Activated CD4-positive, alpha-beta T cell treated with anti-CD3 and anti-CD28 coated beads, Interleukin-2, amount 50 U/mL, for 48 hours (primary cell): ENCODE data around the gene STARD13.

Experiments used
- DNase-seq, 2 experiments: peaks; one replicate each; pipeline ENCODE4 v3.0.0-alpha.2; 2020

STARD13 gene, protein sequence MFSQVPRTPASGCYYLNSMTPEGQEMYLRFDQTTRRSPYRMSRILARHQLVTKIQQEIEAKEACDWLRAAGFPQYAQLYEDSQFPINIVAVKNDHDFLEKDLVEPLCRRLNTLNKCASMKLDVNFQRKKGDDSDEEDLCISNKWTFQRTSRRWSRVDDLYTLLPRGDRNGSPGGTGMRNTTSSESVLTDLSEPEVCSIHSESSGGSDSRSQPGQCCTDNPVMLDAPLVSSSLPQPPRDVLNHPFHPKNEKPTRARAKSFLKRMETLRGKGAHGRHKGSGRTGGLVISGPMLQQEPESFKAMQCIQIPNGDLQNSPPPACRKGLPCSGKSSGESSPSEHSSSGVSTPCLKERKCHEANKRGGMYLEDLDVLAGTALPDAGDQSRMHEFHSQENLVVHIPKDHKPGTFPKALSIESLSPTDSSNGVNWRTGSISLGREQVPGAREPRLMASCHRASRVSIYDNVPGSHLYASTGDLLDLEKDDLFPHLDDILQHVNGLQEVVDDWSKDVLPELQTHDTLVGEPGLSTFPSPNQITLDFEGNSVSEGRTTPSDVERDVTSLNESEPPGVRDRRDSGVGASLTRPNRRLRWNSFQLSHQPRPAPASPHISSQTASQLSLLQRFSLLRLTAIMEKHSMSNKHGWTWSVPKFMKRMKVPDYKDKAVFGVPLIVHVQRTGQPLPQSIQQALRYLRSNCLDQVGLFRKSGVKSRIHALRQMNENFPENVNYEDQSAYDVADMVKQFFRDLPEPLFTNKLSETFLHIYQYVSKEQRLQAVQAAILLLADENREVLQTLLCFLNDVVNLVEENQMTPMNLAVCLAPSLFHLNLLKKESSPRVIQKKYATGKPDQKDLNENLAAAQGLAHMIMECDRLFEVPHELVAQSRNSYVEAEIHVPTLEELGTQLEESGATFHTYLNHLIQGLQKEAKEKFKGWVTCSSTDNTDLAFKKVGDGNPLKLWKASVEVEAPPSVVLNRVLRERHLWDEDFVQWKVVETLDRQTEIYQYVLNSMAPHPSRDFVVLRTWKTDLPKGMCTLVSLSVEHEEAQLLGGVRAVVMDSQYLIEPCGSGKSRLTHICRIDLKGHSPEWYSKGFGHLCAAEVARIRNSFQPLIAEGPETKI

DNA sequence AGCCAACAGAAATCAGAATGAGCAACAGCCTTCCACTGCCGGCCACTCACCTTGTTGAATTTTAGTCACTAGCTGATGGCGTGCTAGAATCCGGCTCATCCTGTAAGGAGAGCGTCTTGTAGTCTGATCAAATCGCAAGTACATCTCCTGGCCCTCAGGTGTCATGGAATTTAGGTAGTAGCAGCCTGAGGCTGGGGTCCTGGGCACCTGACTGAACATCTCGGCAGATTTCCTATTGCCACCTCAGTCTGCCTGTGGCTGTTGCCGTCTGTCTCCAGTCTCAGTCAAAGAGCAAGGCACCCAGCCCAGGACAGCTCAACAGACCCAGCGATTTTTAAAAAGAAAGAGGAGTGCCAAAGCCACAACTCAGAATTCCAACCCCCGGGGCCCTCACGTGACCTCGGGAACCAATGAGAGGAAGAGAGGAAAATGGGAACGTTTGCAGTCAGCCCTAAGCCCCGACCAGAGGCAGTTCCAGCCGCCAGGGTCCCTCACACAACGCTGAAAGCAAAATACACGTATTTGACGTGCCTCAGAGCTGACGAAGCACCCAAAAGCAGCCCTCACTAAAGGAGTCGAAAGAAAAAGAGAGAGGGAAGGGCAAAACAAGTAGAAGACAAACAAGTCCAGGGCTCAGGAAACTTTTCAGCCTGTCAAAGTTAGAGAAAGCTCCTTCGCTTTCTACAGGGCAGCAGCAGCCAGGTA is at the start of gene STARD13:
TSS of gene STARD13 (minus strand) at position 336 of the 705 bp plus-strand sequence. CDS start at position 219, 117 bp downstream.
- peak; percentile 12 to 30 for DNase-seq

DNA sequence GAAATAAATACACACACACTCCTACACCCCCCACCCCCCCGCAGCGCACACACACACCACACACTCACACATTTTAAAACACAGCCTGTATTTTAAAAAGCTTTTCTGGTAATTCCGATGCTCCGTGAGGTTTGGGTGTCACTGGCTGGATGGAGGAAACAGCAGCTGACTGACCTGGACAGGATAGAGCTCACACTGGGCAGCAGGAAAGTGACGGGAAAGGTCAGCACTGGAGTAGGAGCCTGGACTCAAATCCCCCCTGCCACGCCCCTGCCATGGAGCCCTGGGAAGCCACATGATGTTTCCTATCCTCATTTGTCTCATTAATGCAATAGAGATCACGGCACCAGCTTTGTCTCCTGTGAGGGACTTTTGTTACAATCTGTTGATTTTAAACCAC is 49.3 kb upstream of the STARD13 start:
- no peak for DNase-seq

DNA sequence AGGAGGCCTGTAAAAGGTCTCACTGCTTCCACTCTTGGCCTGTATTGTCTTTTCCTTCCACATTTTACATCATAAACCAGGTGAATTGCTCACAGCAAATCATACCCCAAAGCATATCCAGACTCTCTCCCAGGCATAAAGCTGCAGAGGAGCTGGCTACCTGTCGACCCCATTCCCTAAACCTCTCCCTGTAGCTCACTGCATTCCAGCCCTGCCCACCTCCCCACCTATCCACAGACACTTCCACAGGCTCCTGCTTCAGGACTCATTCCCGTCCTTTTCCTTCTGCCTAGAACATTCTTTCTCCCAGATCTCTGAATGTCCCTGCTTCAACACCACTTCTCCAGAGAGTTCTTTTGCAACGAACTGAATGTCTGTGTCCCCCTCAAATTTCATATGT is 46.4 kb upstream of the STARD13 start:
- no peak for DNase-seq

DNA sequence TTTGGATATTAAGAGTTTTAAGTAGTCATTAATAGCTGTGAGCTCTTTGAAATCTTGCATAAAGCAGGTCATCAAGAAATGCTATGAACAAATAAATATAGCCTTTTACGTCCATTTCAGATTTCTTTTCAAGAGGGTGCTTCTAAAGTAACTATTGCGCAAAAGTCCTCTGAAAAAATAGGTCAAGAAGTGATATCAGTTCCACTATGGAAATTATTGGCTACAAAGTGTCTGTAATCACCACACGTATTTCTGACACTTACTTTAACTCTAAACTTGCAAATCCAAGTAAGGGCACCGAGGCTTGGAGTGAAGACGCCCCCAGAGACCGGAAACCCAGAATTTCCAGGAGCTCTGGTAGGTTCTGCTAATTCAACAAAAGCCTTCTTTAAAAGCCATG is 44.9 kb upstream of the STARD13 start:
- DNase-seq, result no peak

DNA sequence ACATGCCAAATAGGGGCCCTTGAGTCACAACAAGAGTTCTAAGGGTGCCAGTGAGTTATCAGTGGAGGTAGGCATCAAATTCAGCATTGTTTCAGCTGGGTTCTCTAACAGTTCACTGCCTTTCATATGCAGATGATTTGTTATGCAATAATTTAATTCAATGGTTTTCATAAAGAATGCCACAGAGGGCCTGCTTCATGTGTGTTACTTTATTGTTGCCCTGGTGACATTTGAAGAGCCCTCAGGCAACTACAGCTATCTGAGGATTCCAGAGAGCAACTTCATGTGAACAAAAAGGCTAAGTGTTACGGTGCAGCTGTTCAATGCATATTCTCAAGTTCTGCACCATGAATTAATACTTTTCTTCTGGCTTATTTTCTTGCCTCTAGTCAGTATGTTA is 43.1 kb upstream of the STARD13 start:
- DNase-seq, result no peak

DNA sequence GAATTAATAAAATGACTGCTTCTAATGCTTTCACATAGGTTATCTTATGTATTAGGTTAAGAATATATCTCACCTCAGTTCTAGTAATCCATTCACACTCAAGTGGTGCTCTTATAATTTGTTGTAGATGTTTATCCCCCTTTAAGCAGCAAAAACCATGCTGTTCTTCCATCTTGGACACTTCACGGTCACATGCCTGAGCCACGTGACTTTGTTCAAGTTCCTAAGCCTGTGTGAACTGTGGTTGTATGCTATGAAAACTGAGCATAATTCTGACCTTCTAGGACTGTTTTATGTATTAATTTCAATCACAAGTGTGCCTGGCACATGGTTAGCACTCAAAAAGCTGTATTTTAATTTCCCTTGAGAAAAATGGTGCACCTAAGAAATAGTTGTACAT is 41.2 kb upstream of the STARD13 start:
- DNase-seq, result no peak

DNA sequence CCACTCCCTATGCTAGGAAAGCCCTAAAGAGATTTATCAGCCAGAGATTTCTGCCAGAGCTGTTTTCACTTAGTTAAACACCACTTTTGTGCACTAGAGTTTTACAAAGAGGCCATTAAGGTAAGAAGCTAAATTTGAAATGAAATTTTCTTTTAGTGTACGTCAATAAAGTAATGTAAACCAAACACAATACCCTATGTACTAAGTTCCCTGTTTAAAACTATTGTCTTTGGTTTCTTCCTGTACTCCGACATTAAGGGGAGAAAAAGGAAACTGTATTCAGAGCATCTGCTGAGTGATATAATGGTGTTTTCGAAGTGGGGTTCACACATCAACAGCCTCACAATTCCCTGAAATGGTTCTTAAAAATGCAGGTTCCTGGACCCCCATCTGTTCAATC is 40.7 kb upstream of the STARD13 start:
- no peak for DNase-seq

DNA sequence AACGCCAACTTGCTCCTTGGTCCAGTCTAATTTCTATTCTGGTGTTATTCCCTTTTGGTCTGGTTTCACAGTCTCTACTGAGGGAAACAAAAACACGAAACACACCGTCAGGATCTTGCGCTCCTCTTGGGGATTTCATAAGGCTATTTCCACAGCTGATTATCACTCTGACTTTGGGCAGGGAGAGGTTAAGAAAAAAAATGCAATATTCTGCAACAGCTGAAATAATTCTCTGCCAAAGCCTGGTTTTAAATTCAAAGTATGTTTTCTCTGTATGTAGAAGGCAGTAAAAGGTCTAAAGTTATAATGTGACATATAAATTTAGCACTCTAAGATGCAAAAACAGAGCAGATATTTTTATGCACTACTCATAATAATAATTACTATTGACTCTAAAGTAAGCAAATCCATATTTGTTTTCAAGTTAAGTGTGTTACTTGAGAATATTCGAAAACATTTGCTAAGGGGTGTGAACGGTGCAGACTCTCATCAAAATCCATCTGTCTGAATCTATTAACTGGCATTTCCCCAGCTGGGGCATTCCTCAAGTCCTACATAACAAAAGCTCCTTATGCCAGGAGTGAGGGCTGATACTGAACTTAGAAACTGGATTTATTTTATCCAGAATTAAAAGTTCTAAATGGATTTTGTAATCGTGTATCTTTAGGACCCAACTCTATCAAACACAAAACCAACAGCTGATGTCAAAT is 38.4 kb upstream of the STARD13 start:
- no peak for DNase-seq

DNA sequence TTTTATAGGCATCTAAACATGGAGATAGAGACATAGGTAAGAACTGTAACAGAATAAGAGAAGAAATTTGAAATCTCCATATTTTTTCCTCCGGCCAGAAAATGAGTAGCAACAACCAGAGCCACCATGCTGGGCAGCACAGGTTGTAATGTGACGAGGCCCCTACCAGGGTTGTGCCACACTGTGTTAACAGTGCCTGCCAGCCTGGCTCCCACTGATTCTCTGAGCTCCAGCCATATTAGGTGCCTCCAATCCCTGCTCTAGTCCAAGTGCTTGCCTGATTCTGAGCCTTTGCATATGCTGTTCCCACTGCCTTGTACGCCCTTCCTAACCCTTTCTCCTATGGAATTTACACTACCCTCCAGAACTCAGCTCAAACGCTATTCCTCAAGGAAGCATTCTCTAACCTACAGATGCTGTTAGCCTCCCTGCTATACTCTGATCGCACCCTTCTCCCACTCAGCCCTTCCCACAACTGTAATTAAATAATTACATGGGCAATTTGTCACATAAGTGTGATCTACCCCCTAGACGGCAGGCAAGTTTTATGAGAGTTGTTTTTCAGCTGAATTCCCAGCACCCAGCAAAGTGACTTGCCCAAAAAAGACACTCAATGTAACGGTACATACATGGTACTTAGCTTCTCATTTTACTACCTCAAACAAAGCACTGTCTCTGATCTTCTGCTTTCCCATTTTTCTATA is 37.6 kb upstream of the STARD13 start:
- no peak for DNase-seq

DNA sequence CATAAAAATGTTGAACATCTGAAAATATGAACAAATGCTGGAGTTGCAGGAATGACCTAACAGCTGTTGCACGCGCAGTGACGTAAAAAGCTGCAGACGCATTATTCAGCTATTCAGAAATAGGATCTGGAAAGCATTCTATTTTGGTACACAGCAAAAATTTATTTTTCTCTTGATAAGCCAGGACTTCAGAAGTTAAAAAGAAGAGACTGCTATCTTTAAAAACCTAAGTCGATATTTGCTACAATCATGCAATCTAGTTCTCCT is 36.9 kb upstream of the STARD13 start:
- no peak for DNase-seq

DNA sequence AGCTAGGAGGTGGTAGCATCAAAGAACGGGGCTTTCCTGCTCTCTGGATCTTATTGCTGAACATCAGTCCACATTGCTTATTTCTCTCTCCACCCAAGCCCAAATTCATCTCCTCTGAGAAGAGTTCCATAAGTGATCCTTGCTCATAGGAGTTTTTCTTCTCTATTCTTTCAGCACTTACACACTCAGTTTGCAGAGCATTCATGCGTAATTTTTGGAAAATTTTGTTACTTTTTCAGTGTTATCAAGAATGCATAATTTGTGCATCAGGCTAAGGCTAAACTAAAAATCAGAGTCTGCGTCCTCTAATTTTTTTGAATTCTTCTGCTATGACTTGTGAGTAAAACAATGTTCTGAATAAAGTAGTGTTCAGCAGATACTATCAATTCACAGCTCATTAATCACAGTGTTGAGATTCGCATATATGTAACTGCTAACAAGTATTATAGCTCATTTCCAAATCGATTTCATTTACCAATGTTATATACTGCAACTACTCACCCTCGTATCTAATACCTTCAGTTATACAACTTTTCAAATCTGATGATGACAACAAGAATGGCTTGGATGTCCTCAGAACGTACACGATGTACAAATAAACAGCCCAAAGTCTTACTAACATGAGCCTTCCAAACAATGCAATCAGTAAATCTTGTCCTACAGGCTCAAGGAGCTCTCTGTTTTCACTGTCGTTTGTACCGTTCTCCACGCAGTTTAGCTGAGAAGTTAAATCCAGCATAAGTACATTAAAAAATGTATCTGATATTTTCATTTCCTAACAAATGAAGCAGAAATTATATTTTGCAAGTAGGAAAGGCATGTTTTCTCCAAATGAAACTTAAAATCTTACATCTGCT is 36.4 kb upstream of the STARD13 start:
- no peak for DNase-seq

DNA sequence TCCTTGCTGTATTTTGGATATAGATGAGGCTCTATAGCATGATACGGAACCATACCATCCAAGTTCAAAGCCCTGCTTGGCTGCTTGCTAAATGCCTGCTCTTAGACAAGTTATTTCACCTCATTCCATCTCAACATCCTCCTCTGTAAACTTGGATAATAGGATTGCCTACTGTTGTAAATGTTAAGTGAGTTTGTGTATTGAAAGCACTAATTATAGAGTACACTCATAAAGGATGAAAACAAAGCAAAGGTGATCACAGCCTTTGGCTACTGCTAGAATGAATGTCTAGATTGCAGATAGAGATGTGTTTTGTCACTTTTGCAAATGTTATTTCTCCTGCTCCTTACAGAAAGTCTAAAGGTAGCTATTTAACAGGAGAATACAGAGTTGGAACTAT is 34.3 kb upstream of the STARD13 start:
- DNase-seq, result no peak

DNA sequence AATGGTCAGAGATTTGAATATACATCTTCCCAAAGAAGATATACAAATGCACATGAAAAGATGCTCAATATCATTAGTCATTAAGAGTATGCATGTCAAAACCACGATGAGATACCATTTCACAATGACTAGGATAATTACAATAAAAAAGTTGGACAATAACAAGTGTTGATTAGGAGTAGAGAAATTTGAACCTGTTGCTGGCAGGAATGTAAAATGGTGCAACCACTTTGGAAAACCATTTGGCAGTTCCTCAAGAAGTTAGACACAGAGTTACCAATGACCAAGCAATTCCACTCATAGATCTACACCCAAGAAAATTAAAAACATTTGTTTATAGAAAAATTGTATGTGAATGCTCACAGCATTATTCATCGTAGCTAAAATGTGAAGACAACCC is 33.2 kb upstream of the STARD13 start:
- DNase-seq, result no peak

DNA sequence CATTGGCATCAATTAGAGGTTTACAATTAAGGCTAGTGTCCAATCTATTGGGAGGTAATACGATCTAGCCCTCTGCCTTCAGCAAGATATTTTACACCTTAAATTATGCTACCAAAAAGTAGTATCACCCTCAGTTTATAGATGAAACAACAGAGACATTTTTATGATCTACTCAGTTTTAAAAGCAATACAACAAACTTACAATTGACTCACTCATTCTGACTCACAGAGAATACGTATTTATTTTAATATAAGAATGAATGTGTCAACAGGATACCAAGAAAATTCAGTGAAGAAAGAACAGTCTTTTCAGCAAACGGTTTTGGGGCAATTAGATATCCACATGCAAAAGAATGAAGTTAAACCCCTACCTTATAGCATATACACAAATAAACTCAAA is 32.5 kb upstream of the STARD13 start:
- DNase-seq, result no peak

DNA sequence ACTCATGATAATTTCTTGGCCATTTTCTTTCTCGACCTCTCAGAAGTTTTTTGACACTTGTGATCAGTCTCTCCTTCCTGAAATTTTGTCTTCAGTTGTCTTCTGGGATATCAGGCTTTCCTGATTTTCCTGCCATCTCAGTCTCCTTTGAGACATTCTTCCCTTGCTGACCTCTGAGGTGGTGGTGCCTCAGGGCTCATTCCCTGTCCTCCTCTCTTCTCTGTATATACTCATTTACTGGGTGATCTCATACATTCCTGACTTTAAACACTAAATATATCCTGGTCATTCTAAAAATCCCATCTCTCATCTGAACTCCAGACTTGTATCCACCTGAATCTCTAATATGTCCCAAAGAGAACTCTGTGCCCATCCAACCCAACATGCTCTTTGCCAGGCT is 31.3 kb upstream of the STARD13 start:
- DNase-seq, result no peak

DNA sequence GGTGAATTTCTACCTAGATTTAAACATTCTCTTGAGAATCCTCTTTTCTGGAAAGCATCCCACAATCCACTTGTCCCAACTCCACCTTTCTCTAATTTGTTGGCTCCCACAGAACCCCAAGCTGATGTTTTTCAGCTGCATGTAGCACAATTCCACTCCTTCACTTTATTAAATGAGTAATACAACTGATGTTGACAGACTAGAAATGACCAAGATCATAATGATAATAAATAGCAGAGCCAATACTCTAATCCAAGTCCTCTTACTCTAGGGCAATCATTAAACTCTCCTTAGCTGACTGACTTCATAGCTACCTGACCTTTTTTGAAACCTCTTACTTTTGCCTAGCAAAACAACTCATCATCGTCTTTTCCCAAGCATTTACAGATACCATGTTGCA is 27.9 kb upstream of the STARD13 start:
- DNase-seq, result no peak

DNA sequence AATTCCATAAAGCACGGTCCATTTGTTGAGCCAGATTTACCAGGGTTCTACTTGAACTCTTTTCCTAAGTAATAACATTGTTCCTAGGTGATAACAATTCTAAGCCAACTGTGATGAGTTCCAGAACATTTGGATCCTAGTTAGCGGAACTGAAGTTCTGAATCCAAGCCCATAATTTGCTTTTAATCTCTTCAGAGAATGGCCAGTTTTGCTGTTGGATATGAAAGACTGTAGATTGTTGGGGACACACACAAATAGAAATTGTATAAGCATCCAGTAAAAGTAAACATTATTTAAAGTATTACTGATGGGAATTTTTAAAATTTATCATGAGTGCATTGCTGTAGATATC is 27.3 kb upstream of the STARD13 start:
- DNase-seq, result no peak

DNA sequence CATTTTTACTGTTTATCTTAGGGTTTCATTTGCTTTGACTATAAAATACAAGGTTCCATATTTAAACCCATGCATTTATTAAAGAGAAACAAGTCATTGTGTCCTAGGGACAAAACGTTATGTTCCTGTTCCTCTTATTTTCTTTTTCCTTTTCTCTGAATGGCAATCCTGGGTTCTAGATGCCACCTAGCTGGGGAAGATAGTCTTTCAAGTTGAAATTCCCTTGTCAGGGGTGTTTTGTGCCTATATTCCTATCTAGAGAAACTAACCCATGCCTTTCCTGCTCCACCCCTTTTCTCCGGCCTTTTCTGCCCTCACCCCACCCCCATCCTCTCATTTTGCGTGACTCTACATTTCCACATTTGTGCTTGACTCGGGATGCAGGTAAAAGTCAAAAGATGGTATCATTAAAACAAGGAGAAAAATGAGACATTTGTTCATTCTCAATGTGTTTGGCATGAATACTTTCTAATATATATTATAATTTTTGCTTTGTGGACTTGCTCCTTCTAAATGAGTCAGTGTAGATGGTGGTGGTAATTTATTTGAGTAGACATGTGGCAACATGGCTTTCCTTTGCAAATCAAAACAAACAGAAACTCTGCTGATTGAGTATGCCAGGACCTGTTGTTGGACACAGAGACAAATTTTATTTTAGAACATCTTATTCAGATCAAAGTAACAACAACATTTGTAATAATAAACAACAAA is 26.8 kb upstream of the STARD13 start:
- DNase-seq, result no peak

DNA sequence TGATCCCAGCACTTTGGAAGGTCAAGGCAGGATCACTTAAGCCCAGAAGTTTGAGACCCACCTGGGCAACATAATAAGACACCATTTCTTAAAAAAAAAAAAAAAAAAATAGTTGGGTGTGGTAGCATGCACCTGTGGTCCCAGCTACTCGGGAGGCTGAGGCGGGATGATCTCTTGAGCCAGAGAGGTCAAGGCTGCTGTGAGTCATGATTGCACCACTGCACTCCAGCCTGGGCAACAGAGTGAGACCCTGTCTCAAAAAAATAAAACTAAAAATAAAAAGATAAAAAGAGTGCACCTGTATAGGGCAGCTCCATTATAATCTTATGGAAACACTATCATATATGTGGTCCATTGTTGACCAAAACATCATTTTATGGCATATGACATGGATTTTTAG is 25.5 kb upstream of the STARD13 start:
- no peak for DNase-seq

DNA sequence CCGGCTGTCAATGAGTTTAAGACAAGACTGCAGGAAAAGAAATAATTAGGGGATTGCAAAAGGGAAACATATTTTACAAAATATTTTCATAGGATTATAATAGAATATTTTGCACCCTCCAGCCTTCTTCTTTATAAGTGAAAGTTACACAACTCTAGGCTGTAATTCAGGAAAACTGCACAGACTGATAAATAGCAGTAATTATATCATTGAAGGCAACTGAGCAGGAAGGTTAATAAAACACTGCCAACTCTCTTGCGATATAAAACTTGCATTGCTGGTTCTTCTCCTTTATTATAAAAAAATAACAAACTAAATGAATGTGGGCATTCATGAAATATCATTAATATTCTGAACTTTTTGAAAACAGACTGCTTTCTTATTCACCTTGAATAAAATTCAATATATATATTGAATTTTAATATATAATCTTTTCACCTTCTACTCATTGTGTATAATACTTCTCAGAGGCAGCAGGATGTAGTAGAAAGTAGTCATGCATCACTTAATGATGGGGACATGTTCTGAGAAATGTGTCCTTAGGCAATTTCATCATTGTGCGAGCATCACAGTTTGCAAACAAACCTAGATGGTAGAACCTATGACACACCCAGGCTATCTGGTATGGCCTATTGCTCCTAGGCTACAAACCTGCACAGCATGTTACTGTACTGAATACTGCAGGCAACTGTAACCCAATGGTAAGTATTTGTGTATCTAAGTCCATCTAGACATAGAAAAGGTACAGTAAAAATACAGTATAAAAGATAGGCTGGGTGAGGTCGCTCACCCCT is 24.9 kb upstream of the STARD13 start:
- no peak for DNase-seq
